GM12872 (cell line): ENCODE data around the gene GPALPP1.

Experiments used
- CTCF ChIP-seq: IDR thresholded peaks from 3 replicates; pipeline ENCODE4 v1.5.1; 2011; ENCODE audit warnings: low read depth, mild to moderate bottlenecking, low read length, moderate library complexity; ENCODE audit not compliant: insufficient read depth

Gene GPALPP1

GRCh38 chr13:45055198-45055901, 66.0 kb downstream of the GPALPP1 start:
- TF ChIP-seq CTCF = no peak

- no peak for TF ChIP-seq CTCF
Measured at GRCh38 chr13:45055902-45056648, 66.7 kb downstream of the GPALPP1 start.

GRCh38 chr13:45060062-45060461, 70.7 kb downstream of the GPALPP1 start:
- no peak for TF ChIP-seq CTCF

- TF ChIP-seq CTCF = no peak
Measured at GRCh38 chr13:45063261-45063860, 74.0 kb downstream of the GPALPP1 start.

- no peak for TF ChIP-seq CTCF
Measured at GRCh38 chr13:45064889-45065288, 75.6 kb downstream of the GPALPP1 start.

- no peak for TF ChIP-seq CTCF
Measured at GRCh38 chr13:45068036-45069001, 79.0 kb downstream of the GPALPP1 start.

GRCh38 chr13:45073809-45074208, 84.5 kb downstream of the GPALPP1 start:
- TF ChIP-seq CTCF = no peak
